Upper lobe of left lung (tissue), 4 donors: Measurements from ENCODE around the gene LIX1.

ENCODE experiments used
- EP300 ChIP-seq, 4 donors: sonication (generic); formaldehyde crosslinking; IDR thresholded peaks; one replicate each; pipeline ENCODE4 v1.5.1; 2017; ENCODE audit warnings: antibody characterized with exemption in 4 of 4, control low read depth in 2 of 4
- POLR2A ChIP-seq, 4 donors: fragments of 450-650 bp; IDR thresholded peaks; one replicate each; pipeline ENCODE4 v1.5.1; 2016 to 2017; ENCODE audit warnings: antibody characterized with exemption in 4 of 4, mild to moderate bottlenecking in 2 of 4
- TF ChIP-seq, protein P1 (sequence below), 6 experiments: fragments of 450-650 bp in 4 of 6; fragments of 200-600 bp in 2 of 6; sonication (generic) in 2 of 6; IDR thresholded peaks; one replicate each; pipeline ENCODE4 v1.5.1; 2016 to 2019; ENCODE audit warnings: antibody characterized with exemption in 6 of 6

- TF ChIP-seq, protein P1, sequence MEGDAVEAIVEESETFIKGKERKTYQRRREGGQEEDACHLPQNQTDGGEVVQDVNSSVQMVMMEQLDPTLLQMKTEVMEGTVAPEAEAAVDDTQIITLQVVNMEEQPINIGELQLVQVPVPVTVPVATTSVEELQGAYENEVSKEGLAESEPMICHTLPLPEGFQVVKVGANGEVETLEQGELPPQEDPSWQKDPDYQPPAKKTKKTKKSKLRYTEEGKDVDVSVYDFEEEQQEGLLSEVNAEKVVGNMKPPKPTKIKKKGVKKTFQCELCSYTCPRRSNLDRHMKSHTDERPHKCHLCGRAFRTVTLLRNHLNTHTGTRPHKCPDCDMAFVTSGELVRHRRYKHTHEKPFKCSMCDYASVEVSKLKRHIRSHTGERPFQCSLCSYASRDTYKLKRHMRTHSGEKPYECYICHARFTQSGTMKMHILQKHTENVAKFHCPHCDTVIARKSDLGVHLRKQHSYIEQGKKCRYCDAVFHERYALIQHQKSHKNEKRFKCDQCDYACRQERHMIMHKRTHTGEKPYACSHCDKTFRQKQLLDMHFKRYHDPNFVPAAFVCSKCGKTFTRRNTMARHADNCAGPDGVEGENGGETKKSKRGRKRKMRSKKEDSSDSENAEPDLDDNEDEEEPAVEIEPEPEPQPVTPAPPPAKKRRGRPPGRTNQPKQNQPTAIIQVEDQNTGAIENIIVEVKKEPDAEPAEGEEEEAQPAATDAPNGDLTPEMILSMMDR (IDR thresholded peaks at IDR 0.05) = no peak
- TF ChIP-seq POLR2A (IDR thresholded peaks at IDR 0.05) (no peak), EP300 (IDR thresholded peaks at IDR 0.05) (no peak)
Measured at GRCh38 chr5:97101189-97101910, 41.1 kb downstream of the LIX1 start.
